Measurements from ENCODE around the gene BUB1B. TPM values are rescaled to one million over a fixed set of nuclear protein-coding genes. Genes with fewer than 3 reads are reported as not detected.

Gene BUB1B
- total RNA-seq, 1 experiment from 2014 or later, result 92.9 TPM

- H3K9me3 ChIP-seq (ENCODE audit: control insufficient read depth in 1 of 2, insufficient read depth in 1 of 2, low read depth in 1 of 2, low read length in 2 of 2), result no peaks in the 10 kb centered on the region
- no peak for ATAC-seq
- ChIA-PET POLR2A (interaction anchor here (0.7 to 1.2 kb wide), 2 partner anchors 8 to 30 kb away, joined by 3 to 4 read pairs; no protein-coding TSS in a partner anchor), RAD21 (ENCODE audit: low non-redundant PET in 1 of 2, low total read pairs in 2 of 2, uncharacterized antibody in 2 of 2, unreplicated experiment in 2 of 2) (no interaction called here), CTCF (interaction anchor here (1.4 to 2.9 kb wide), 2 partner anchors 23 to 32 kb away, joined by 4 to 10 read pairs; no protein-coding TSS in a partner anchor)
- no peak for DNase-seq (ENCODE audit: low read depth, low spot score)
- no peak overlapping the region for H3K4me3 ChIP-seq (replicated peaks in 1 of 2; ENCODE audit: low read depth in 1 of 2, low read length in 2 of 2)
- H3K27me3 ChIP-seq (ENCODE audit: insufficient read depth, low read length), result no peaks in the 10 kb centered on the region
- no peak overlapping the region for H2AFZ ChIP-seq (ENCODE audit: low read depth, low read length, poor library complexity, severe bottlenecking)
- intact Hi-C loops (cut with micrococcal nuclease), result no loop called here
- no peaks in the 10 kb centered on the region for H3K9me2 ChIP-seq (ENCODE audit: insufficient read depth)
- H3K4me1 ChIP-seq (ENCODE audit: control insufficient read depth in 1 of 2, insufficient read depth in 2 of 2, low read length in 2 of 2), result peaks cover 10 to 40% of the 10 kb centered on the region in 2 experiments
- no peaks in the 10 kb centered on the region for H4K20me1 ChIP-seq (ENCODE audit: insufficient read depth)
- TF ChIP-seq ATF3 (IDR thresholded peaks at IDR 0.05) (no peak), TCF7L2 (IDR thresholded peaks at IDR 0.05; ENCODE audit: borderline replicate concordance, extremely low read depth, insufficient read depth, insufficient read length) (no peak), EZH2phosphoT487 (IDR thresholded peaks at IDR 0.05; ENCODE audit: borderline replicate concordance) (no peak), POLR2A (IDR thresholded peaks at IDR 0.05; ENCODE audit: borderline replicate concordance, extremely low read depth, insufficient read depth, insufficient read length) (no peak), RAD21 (IDR thresholded peaks at IDR 0.05; ENCODE audit: low read depth) (no peak), MAX (IDR thresholded peaks at IDR 0.05) (no peak), FOSL1 (IDR thresholded peaks at IDR 0.05; ENCODE audit: low read depth) (no peak), ZFX (IDR thresholded peaks at IDR 0.05) (no peak), CEBPB (IDR thresholded peaks at IDR 0.05; ENCODE audit: low read depth) (no peak), EGR1 (IDR thresholded peaks at IDR 0.05; ENCODE audit: low read depth) (no peak), POLR2AphosphoS5 (IDR thresholded peaks at IDR 0.05; ENCODE audit: low read depth, low read length) (no peak), SRF (IDR thresholded peaks at IDR 0.05; ENCODE audit: low read depth) (no peak), CBX3 (IDR thresholded peaks at IDR 0.05; ENCODE audit: low read depth) (no peak), SIN3A (IDR thresholded peaks at IDR 0.05; ENCODE audit: low read depth) (no peak), EZH2 (IDR thresholded peaks at IDR 0.05) (no peak), CTCF (IDR thresholded peaks at IDR 0.05 in 2 of 3, conservative IDR thresholded peaks at IDR 0.05 in 1 of 3; ENCODE audit: borderline replicate concordance in 1 of 3, insufficient read depth in 1 of 3, low read depth in 2 of 3, low read length in 2 of 3) (no peak)
- H3K36me3 ChIP-seq (ENCODE audit: control insufficient read depth in 1 of 2, insufficient read depth in 2 of 2, low read length in 2 of 2), result no peaks in the 10 kb centered on the region
- no peak overlapping the region for H3K9ac ChIP-seq (ENCODE audit: low read length)
- no peaks in the 10 kb centered on the region for H3K79me2 ChIP-seq (ENCODE audit: insufficient read depth, low read length)
- no peak overlapping the region; the same call in 1 of the 2 replicates for H3K27ac ChIP-seq (ENCODE audit: low read depth, low read length)
- no peak overlapping the region for H3K4me2 ChIP-seq (ENCODE audit: low read length)
- BruUV-seq (replicated peaks), result no TSS peak
Measured at GRCh38 chr15:40240619-40241221, 79.9 kb downstream of the BUB1B start.

Measured in HCT116 (cell line).